ENCODE data around the gene MSI2.

The MSI2 gene

GRCh38 chr17:57317079-57317478 is 60.8 kb downstream of the MSI2 start:
- no peak for TF ChIP-seq CTCF (IDR thresholded peaks at IDR 0.05; ENCODE audit: control insufficient read depth, insufficient read depth, low read depth, low read length, missing control alignments)
- no peak for DNase-seq (ENCODE audit: low read depth)

GRCh38 chr17:57318913-57319312 is 62.6 kb downstream of the MSI2 start:
- no peak for TF ChIP-seq CTCF (IDR thresholded peaks at IDR 0.05; ENCODE audit: control insufficient read depth, insufficient read depth, low read depth, low read length, missing control alignments)

More at GRCh38 chr17:57317079-57317478, 60.8 kb downstream of the MSI2 start:
- H3K4me3 ChIP-seq (ENCODE audit: control insufficient read depth, low read depth, low read length): no peak overlapping the region

GRCh38 chr17:57319806-57320205 is 63.5 kb downstream of the MSI2 start:
- no peak for TF ChIP-seq CTCF (IDR thresholded peaks at IDR 0.05; ENCODE audit: control insufficient read depth, insufficient read depth, low read depth, low read length, missing control alignments)
- no peak overlapping the region for H3K4me3 ChIP-seq (ENCODE audit: control insufficient read depth, low read depth, low read length)
- DNase-seq (ENCODE audit: low read depth): no peak

More at GRCh38 chr17:57318913-57319312, 62.6 kb downstream of the MSI2 start:
- DNase-seq (ENCODE audit: low read depth): no peak
- H3K4me3 ChIP-seq (ENCODE audit: control insufficient read depth, low read depth, low read length): no peak overlapping the region

DNA sequence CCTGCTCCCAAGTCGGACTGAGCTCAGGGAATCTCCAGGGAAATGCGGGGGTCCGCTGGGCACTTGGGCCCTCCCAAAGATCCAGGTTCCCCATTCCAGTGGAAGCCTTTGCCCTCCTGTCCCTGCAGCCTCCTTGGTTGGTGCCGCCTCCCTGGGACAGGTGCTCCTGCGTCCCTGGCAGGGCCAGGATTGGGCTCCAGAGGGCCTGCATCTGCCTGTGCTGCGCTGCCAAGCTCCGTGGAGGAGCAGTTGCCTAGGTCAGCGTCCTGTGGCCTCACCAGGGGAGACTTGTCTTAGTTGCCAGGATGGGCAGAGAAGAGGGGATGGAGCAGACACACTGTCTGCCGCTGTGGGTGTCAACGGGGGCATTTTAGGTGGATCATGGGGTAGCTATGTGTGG is 67.1 kb downstream of the MSI2 start:
- TF ChIP-seq CTCF (IDR thresholded peaks at IDR 0.05; ENCODE audit: control insufficient read depth, insufficient read depth, low read depth, low read length, missing control alignments): no peak
- DNase-seq (ENCODE audit: low read depth): no peak
- no peak overlapping the region for H3K4me3 ChIP-seq (ENCODE audit: control insufficient read depth, low read depth, low read length)

- H3K4me3 ChIP-seq (ENCODE audit: control insufficient read depth, low read depth, low read length): no peak overlapping the region
- DNase-seq (ENCODE audit: low read depth): no peak
- no peak for TF ChIP-seq CTCF (IDR thresholded peaks at IDR 0.05; ENCODE audit: control insufficient read depth, insufficient read depth, low read depth, low read length, missing control alignments)
Measured at GRCh38 chr17:57324060-57324459, 67.7 kb downstream of the MSI2 start.

DNA sequence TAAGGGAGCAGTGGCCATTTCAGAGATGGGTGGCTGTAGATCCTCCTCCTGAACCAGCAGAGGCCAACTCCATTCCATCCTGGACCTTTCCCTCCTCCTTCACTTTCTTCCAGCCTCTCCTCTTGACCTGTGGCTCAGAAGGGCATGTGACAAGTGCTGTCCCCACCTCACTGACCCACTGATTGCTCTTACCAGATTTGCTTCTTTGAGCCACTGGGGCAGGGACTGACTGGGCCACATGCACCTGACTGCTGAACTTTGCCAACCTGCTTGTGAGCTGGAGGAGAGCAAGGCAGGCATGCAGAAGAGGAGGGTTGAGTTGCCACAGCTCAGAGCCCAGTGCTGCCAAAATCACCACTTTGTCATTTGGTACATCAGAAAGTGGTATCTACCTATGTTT is 68.3 kb downstream of the MSI2 start:
- no peak for DNase-seq (ENCODE audit: low read depth)
- no peak for TF ChIP-seq CTCF (IDR thresholded peaks at IDR 0.05; ENCODE audit: control insufficient read depth, insufficient read depth, low read depth, low read length, missing control alignments)
- H3K4me3 ChIP-seq (ENCODE audit: control insufficient read depth, low read depth, low read length): no peak overlapping the region

- H3K4me3 ChIP-seq (ENCODE audit: control insufficient read depth, low read depth, low read length): no peak overlapping the region
- no peak for TF ChIP-seq CTCF (IDR thresholded peaks at IDR 0.05; ENCODE audit: control insufficient read depth, insufficient read depth, low read depth, low read length, missing control alignments)
- no peak for DNase-seq (ENCODE audit: low read depth)
Measured at GRCh38 chr17:57326336-57326735, 70.0 kb downstream of the MSI2 start.

Measured in AG09309 (cell line).